Head of caudate nucleus (tissue), 42 donors: Measurements from ENCODE around the gene TBC1D10A.

Source experiments
- DNase-seq, 42 donors: peaks; one replicate each; pipeline versions ENCODE4 v3.0.0 to v3.0.0-alpha.2; 2020 to 2021; ENCODE audit warnings: mixed read lengths in 7 of 42
- intact Hi-C: fragments of 100-400 bp; cut with DNase I; formaldehyde crosslinking; loops from one replicate; pipeline ENCODE4 v1.15.0; 2022

TBC1D10A gene

DNA sequence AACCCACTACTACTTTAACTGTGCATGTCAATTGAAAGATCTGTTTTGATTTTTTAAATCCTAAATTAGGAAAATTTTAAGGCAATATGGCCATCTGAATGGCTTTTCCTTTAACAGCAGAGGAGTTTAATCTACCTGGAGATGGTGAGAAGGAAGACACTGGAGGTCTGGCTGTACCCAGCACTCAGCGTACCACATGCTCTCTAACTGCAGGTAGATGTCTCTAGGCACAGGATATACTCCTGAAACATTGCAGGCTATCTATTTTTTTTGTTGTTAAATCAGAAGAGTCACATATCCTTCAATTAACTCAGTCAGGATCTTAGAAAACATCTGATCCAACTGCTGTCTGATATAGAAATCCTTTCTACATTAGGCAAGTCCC is 20.1 kb downstream of the TBC1D10A start:
- DNase-seq: no peak
- intact Hi-C loops: no loop called here

GRCh38 chr22:30305906-30306626 is 20.7 kb downstream of the TBC1D10A start:
- DNase-seq: no peak
- intact Hi-C loops: no loop called here

- intact Hi-C loops: no loop called here
- DNase-seq: peak in 16 of 42 donors; percentile 11 to 62 (median 42)
Observed at GRCh38 chr22:30305519-30305905, 21.2 kb downstream of the TBC1D10A start.

DNA sequence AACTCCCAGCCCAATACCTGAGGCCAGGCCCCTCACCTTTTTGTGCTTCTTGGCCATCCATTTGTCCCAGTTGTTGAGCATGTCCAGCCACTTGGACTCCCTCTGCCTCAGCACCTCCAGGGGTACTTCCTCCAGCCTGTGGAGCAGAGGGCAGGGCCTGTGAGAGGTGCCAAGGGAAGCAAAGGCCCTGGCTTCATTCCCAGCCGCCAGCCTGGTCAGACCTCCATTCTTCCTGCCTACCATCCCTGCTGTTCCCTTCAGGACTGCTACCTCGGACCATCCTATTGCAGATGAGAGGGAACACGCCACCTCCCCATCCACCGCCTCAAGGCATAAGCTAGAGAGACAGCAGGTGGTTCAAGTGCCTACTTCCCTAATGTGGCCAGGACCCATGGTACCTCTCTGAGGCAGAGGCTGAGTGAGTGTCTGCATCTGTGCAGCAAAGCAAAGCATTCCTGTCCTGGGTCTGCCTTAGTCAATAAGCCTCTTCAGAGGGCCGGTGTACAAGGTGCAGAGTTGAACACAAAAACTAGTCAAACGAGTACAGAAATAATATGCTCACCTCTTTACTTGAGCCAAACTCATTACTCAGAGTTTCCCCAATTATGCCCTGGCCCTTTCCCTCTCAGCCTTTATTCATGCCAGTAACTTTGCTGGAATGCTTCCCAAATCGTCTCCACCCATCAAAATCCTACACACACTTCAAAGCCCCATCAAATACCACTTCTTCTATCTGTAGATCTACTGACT is 22.1 kb downstream of the TBC1D10A start:
- peak in 7 of 42 donors; percentile 20 to 56 (median 31) for DNase-seq

DNA sequence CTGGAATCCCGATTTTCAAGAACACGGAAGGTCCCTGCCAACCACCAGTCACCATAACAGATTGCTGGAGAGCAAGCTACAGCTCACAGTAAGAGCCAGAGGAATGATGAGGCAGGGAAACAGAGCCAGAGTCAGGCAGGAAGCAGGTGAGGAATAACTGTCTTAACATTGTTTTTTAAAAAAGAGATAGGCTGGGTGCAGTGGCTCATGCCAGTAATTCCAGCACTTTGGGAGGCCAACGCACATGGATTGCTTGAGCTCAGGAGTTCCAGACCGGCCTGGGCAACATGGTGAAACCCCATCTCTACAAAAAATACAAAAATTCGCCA is 24.0 kb downstream of the TBC1D10A start:
- DNase-seq: no peak
- intact Hi-C loops: no loop called here

More for the DNA sequence above, 22.1 kb downstream of the TBC1D10A start:
- intact Hi-C loops: no loop called here

- peak in 15 of 42 donors; percentile 12 to 60 (median 40) for DNase-seq
Observed at GRCh38 chr22:30301995-30302809, 24.5 kb downstream of the TBC1D10A start.

DNA sequence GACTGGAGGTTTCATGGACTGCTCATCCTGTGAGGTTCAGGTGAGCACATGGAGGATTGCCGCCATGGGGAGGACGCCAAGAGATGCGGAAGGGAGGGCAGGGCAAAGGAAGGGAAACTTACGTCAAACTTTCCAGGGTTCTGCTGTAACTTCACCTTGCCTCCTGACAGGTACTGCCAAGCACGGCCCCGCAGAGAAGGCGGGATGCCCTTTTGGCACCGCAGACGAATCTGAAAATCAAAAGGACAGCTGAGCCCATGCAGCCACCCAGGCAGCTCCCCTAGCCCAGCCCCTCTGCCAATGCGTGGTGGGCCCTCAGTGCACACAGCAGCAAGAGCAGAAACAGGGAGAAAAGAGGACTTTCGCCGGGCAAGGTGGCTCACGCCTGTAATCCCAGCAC is 27.4 kb downstream of the TBC1D10A start:
- intact Hi-C loops: no loop called here
- DNase-seq: no peak

More at GRCh38 chr22:30301995-30302809, 24.5 kb downstream of the TBC1D10A start:
- intact Hi-C loops: no loop called here

- DNase-seq: no peak
- intact Hi-C loops: no loop called here
Observed at GRCh38 chr22:30297991-30298701, 28.6 kb downstream of the TBC1D10A start.

DNA sequence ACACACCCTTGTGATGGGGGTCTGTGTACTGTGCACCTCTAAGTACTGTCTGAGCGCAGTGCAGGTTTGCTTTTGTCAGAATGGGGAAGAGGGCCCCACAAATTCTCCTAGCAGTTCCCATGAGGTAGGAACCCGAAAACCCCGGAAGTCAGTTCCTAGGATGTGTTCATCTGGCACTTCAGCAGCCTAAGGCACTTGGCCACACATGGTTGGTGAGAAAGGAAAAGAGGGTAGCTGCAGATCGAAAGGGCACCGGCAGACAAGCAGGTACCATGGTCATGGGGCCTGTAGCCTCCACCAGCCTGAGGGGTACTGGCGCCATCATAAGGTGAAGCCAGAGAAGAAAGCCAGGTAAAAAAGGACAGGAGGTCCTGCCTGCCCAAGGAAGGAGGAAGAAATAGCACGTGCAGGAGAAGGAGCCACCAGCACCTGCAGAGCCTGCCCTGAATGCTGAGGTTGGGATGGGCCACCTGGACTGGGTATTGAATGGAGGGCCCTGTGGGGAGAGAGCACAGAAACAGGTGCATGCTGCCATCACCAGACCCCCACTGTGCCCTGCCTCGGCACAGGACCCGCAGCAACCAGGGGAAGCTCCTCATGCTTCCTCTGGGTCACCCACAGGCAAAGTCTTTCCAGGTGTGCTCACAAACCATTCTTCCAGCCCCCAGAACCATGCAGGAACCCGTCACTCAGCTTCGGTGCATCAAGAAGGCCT is 29.3 kb downstream of the TBC1D10A start:
- intact Hi-C loops: no loop called here
- DNase-seq: no peak

DNA sequence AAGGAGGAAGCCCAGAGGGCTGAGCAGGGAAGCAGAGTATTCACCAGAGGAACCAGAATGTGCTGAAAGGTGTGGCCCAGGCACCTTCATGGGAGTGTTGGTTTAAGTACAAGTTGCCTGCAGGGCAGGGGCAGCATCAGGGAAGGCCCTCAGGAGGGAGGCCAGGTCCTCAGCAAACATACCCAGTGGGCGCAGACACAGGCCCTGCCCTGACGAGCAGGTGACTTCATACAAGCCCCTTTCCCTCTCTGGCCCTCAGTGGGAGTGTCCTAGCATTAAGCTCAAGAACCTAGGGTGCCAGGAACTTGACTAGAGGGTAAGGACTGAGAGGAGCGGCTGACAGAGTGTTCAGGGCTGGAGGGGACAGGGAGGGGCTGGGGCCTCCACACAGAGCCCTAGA is 29.9 kb downstream of the TBC1D10A start:
- no peak for DNase-seq
- intact Hi-C loops: no loop called here

GRCh38 chr22:30296324-30296723 is 30.4 kb downstream of the TBC1D10A start:
- intact Hi-C loops: no loop called here
- no peak for DNase-seq

- no peak for DNase-seq
- intact Hi-C loops: no loop called here
Observed at GRCh38 chr22:30295576-30295975, 31.2 kb downstream of the TBC1D10A start.

DNA sequence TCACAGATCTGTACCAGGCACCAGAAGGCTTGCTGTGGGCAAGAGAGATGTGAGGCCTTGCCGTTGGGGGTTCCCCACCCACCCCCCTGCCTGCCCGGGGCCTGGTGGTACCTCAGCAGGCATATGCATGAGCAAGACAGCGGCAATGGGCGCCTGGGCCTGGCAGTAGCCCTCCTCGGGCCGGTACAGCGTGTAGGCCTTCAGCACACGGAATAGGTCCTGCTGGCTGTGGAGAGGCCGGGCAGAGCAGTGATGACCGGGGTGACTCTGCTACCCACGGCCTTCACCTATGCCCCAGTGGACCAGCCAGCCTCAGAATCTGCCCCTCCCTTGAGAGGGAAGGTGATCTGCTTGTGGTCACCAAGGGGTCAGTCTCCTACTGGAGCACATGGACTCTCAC is 31.9 kb downstream of the TBC1D10A start:
- intact Hi-C loops: loop anchor here (5.0 kb wide), 1 partner anchor 47 kb away; no protein-coding TSS in a partner anchor
- DNase-seq: no peak

GRCh38 chr22:30294066-30294465 is 32.7 kb downstream of the TBC1D10A start:
- DNase-seq: no peak
- intact Hi-C loops: loop anchor here (5.0 kb wide), 1 partner anchor 48 kb away; no protein-coding TSS in a partner anchor

GRCh38 chr22:30293026-30293425 is 33.7 kb downstream of the TBC1D10A start:
- DNase-seq: no peak
- intact Hi-C loops: loop anchor here (5.0 kb wide), 1 partner anchor 49 kb away; no protein-coding TSS in a partner anchor

DNA sequence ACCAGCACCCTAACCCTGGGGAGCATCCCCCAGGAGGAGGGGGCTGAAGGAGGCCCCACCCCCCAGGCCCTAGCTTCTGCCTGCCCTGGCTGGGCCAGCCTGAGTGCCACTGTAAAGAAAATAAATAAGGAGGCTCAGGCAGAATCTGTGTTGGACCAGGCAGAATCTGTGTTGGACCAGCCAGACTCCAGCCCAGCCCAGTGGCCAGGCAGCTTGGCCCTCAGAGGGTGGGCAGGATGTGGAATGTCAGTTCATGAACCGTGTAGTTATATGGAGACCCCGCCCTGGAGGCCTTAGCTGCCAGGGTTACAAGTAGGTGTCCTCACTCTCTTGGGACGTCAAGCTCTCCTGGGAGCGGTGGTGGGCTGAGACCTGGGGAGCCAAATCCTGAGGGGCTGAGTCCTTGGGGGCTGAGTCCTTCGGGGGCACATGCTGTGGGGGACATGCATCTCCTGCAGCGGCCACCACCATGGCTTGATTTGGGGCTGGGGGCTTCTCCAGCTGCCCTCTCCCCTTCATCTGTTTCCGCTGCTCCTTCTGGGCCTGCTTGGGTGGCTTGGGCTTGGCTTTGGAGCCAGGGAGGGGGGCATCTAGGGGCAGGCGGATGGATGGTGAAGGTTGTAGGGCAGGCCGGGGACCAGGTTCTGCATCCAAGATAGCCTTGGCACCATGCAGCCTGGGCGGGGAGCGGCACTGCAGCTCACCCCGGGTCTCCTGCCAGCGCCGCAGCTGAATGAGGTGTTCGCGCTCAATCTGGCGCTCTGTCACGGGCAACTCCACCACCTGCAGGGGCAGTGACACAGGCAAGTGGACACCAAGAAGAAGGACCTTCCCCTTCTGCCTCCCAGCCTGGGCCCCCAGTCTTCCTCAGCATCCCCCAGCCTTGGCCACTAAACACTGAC is 34.4 kb downstream of the TBC1D10A start:
- intact Hi-C loops: loop anchor here (5.0 kb wide), 1 partner anchor 50 kb away; no protein-coding TSS in a partner anchor
- DNase-seq: peak in 5 of 42 donors; percentile 24 to 46 (median 33)
